OCI-LY7 (cell line): Measurements from ENCODE around the gene IRX4.

Experiments used
- EZH2phosphoT487 ChIP-seq: fragments of 200-600 bp; sonication (generic); IDR thresholded peaks from 2 replicates; pipeline ENCODE4 v1.6.1; 2018; ENCODE audit warnings: low read depth, borderline replicate concordance, mild to moderate bottlenecking, mixed run types, antibody characterized with exemption, low read length, moderate library complexity, mixed read lengths
- TF ChIP-seq, protein P1 (sequence below): fragments of 200-600 bp; sonication (generic); conservative IDR thresholded peaks from 2 replicates; pipeline ENCODE4 v1.5.1; 2014; ENCODE audit warnings: mild to moderate bottlenecking, antibody characterized with exemption, low read length, moderate library complexity, mixed read lengths

- TF ChIP-seq, protein P1, sequence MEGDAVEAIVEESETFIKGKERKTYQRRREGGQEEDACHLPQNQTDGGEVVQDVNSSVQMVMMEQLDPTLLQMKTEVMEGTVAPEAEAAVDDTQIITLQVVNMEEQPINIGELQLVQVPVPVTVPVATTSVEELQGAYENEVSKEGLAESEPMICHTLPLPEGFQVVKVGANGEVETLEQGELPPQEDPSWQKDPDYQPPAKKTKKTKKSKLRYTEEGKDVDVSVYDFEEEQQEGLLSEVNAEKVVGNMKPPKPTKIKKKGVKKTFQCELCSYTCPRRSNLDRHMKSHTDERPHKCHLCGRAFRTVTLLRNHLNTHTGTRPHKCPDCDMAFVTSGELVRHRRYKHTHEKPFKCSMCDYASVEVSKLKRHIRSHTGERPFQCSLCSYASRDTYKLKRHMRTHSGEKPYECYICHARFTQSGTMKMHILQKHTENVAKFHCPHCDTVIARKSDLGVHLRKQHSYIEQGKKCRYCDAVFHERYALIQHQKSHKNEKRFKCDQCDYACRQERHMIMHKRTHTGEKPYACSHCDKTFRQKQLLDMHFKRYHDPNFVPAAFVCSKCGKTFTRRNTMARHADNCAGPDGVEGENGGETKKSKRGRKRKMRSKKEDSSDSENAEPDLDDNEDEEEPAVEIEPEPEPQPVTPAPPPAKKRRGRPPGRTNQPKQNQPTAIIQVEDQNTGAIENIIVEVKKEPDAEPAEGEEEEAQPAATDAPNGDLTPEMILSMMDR = no peak
- no peak for TF ChIP-seq EZH2phosphoT487
Observed at GRCh38 chr5:1855596-1855995, 27.1 kb downstream of the IRX4 start.
